IMR-90 (cell line): ENCODE data around the gene CPB2.

Experiments used
- RAD21 ChIP-seq: IDR thresholded peaks from 2 replicates; pipeline ENCODE4 v1.6.1; 2012; ENCODE audit warnings: low read length, improper control_type of control experiment
- TF ChIP-seq, protein P1 (sequence below): conservative IDR thresholded peaks from 2 replicates; pipeline ENCODE4 v1.5.1; 2012; ENCODE audit warnings: mild to moderate bottlenecking, low read depth, low read length, improper control_type of control experiment

- TF ChIP-seq RAD21: no peak
- TF ChIP-seq, protein P1, sequence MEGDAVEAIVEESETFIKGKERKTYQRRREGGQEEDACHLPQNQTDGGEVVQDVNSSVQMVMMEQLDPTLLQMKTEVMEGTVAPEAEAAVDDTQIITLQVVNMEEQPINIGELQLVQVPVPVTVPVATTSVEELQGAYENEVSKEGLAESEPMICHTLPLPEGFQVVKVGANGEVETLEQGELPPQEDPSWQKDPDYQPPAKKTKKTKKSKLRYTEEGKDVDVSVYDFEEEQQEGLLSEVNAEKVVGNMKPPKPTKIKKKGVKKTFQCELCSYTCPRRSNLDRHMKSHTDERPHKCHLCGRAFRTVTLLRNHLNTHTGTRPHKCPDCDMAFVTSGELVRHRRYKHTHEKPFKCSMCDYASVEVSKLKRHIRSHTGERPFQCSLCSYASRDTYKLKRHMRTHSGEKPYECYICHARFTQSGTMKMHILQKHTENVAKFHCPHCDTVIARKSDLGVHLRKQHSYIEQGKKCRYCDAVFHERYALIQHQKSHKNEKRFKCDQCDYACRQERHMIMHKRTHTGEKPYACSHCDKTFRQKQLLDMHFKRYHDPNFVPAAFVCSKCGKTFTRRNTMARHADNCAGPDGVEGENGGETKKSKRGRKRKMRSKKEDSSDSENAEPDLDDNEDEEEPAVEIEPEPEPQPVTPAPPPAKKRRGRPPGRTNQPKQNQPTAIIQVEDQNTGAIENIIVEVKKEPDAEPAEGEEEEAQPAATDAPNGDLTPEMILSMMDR: no peak
These were observed 24.3 kb upstream of the CPB2 start for GRCh38 chr13:46129124-46129523.
